Peyer's patch (tissue), 4 donors: ENCODE data around the gene NEK7. TPM values are rescaled to one million over a fixed set of nuclear protein-coding genes. Genes with fewer than 3 reads are reported as not detected.
A peak's percentile ranks its signal among the peaks of the same experiment; 100 is the strongest.

ENCODE experiments used
- DNase-seq, 3 donors: peaks; one replicate each; pipeline ENCODE4 v3.0.0-alpha.2; 2017 to 2019
- H3K27ac ChIP-seq, 4 donors: fragments of 200-600 bp; sonication (generic); one replicate each; pipeline ENCODE4 v1.5.1; 2016 to 2019
- H3K27me3 ChIP-seq, 2 donors: fragments of 200-600 bp; sonication (generic); one replicate each; pipeline ENCODE4 v1.5.1; 2019
- H3K36me3 ChIP-seq, 3 donors: fragments of 200-600 bp; sonication (generic); one replicate each; pipeline ENCODE4 v1.5.1; 2016 to 2019
- H3K4me1 ChIP-seq, 4 donors: fragments of 200-600 bp; sonication (generic); one replicate each; pipeline ENCODE4 v1.5.1; 2016 to 2019
- H3K4me3 ChIP-seq, 4 donors: fragments of 200-600 bp; sonication (generic); 1 replicate in 3 of 4; 2 replicates in 1 of 4; pipeline ENCODE4 v1.5.1; 2016 to 2019; ENCODE audit warnings: mild to moderate bottlenecking in 1 of 4
- H3K9me3 ChIP-seq, 4 donors: fragments of 200-600 bp; sonication (generic); one replicate each; pipeline ENCODE4 v1.5.1; 2016 to 2019; ENCODE audit warnings: mild to moderate bottlenecking in 1 of 4
- CTCF ChIP-seq, 6 experiments: fragments of 450-650 bp in 4 of 6; fragments of 200-600 bp in 2 of 6; sonication (generic) in 1 of 6; IDR thresholded peaks; one replicate each; pipeline ENCODE4 v1.5.1; 2017 to 2019; ENCODE audit warnings: antibody characterized with exemption in 6 of 6, mild to moderate bottlenecking in 3 of 6, moderate library complexity in 1 of 6
- POLR2A ChIP-seq, 2 donors: fragments of 450-650 bp; IDR thresholded peaks; one replicate each; pipeline ENCODE4 v1.5.1; 2017; ENCODE audit warnings: antibody characterized with exemption in 2 of 2, mild to moderate bottlenecking in 2 of 2, moderate library complexity in 2 of 2
- total RNA-seq, 4 donors: library from RNA; depleted of rRNA; stranded (reverse); fragments of >200 nt; gene quantifications; one replicate each; pipeline ENCODE4 v1.1.0, GENCODE V29; 2016

Gene NEK7
- total RNA-seq, 4 donors from 2014 or later = 62.3 to 75.1 (median 66.5) TPM

- Histone ChIP-seq H3K36me3 (no peaks in the 10 kb centered on the region), H3K27ac (peak overlapping the region in 3 of 4 donors; percentile 22 to 32 (median 23)), H3K4me1 (peaks cover 0 to 60% (median 11%) of the 10 kb centered on the region in 4 donors), H3K4me3 (no peak overlapping the region), H3K27me3 (no peaks in the 10 kb centered on the region), H3K9me3 (no peaks in the 10 kb centered on the region)
- no peak for DNase-seq
- TF ChIP-seq CTCF (IDR thresholded peaks at IDR 0.05) (no peak), POLR2A (IDR thresholded peaks at IDR 0.05) (no peak)
These were observed 10.1 kb downstream of the NEK7 start for GRCh38 chr1:198166900-198167299.

DNA sequence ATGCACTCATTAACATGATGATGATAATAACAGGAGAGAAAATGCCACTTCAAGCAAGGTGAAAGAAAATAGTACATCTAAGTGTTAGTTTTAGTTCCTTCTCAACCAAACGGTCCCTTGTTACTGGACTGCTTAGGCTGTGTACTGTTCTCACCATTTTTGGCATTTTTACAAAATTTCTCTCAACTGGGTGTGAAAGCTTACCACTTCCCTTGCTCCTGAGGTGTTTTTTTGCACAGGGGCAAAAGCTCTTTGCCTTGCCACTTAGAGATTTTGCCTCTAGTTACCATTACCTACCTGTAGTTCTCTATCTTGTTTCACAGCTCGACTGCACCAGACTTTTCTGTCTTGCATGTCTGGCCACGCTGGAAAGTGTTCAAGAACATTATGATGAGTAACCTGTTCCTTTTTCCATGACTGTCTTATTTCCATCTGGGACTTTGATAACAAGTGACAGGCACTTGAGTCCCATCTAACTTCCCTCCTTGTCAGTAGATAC lies 10.7 kb downstream of the NEK7 start:
- Histone ChIP-seq H3K9me3 (no peaks in the 10 kb centered on the region), H3K27me3 (no peaks in the 10 kb centered on the region), H3K4me1 (peaks cover 0 to 55% (median 10%) of the 10 kb centered on the region in 4 donors), H3K4me3 (no peak overlapping the region), H3K36me3 (no peaks in the 10 kb centered on the region), H3K27ac (peak overlapping the region in 2 of 4 donors; percentile 22 to 23)
- DNase-seq = no peak
- no peak for TF ChIP-seq POLR2A (IDR thresholded peaks at IDR 0.05)
- TF ChIP-seq CTCF (IDR thresholded peaks at IDR 0.05) = no peak

DNA sequence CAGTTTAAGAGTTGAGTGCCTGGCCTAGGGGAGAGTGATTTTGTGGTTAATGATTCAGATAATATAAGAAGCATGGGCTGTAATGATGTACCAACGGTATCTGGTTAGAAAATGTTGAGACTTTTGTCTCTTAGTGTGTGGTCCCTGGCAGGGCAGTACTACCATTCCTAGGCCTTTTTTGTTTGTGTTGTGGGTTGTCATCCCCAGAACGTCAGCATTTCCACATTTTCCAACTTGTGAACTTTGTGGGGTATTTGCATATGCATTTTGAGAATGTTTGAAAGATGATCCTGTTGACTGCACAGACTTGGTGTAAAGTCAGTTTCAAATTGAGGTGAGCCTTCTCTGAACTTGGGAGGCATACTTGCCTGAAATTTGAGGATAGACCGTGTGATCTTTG lies 11.4 kb downstream of the NEK7 start:
- H3K36me3 ChIP-seq = no peaks in the 10 kb centered on the region
- TF ChIP-seq CTCF (IDR thresholded peaks at IDR 0.05) (no peak), POLR2A (IDR thresholded peaks at IDR 0.05) (no peak)
- H3K27ac ChIP-seq = peak overlapping the region in 1 of 4 donors; percentile 22
- no peaks in the 10 kb centered on the region for H3K27me3 ChIP-seq
- H3K4me3 ChIP-seq = no peak overlapping the region
- peaks cover 0 to 48% (median 10%) of the 10 kb centered on the region in 4 donors for H3K4me1 ChIP-seq
- H3K9me3 ChIP-seq = no peaks in the 10 kb centered on the region
- no peak for DNase-seq

DNA sequence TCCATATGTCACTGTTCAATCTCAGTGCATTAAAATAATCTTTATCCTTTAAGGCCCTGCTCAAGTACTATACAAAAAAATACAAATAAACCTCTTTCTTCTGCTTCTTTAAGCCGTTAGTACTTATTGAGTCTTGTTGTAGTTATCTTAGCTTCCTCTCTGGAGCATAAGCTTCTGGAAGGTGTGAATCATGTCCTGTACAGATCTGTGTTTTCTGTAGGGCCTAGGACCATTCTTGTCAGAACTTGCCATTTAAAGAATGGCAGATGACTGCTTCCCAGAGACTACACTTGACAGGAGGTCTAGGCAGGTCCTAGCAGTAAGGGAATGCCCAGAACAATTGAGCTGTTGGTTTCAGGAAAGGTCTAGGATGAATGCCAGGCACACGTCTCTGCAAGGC lies 12.9 kb downstream of the NEK7 start:
- no peaks in the 10 kb centered on the region for H3K36me3 ChIP-seq
- no peaks in the 10 kb centered on the region for H3K9me3 ChIP-seq
- DNase-seq = no peak
- no peak overlapping the region for H3K4me3 ChIP-seq
- TF ChIP-seq POLR2A (IDR thresholded peaks at IDR 0.05) (no peak), CTCF (IDR thresholded peaks at IDR 0.05) (no peak)
- no peak overlapping the region for H3K27ac ChIP-seq
- H3K4me1 ChIP-seq = peaks cover 0 to 47% (median 13%) of the 10 kb centered on the region in 4 donors
- H3K27me3 ChIP-seq = no peaks in the 10 kb centered on the region

DNA sequence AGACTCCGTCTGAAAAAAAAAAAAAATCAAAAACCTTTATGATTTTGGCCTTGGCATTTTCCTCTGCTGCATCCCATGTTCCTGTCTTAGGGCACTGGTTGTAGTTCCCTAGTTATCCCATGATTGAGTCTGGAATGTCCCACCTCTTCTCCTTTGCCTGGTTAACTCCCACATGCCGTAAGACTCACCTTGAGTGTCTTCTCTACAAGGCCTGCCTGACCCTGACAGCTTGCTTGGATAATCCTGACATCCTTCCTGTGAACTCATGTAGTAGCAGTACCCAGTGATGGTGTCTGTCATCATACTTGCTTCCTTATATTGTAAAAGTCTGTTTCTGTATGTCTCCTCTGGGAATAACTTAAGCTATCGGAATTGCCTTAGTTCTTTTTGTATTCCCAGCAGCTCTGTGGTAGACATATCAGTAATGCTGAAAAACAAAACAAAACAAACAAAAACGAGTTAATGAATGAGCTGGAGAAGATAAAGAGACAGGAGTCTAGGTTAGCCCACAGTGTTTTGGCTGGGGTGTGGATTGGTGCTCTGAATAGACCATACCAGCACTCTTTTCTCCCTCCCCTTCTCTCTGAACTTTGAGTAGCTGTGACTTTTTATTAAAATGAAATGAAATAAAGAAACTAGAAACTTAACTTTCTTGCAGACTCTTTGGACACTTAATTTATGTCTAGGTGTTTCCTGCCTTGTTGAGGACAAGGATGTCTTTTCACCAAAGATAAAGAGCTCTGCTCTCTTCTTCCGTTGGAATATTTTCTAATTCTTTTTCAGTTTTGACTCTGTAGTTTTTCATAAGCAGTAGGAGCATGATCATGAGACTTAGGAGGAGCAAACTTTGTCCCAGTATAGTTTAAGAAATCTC lies 15.1 kb downstream of the NEK7 start:
- peaks cover 0 to 40% (median 12%) of the 10 kb centered on the region in 4 donors for H3K4me1 ChIP-seq
- H3K36me3 ChIP-seq = no peaks in the 10 kb centered on the region
- TF ChIP-seq POLR2A (IDR thresholded peaks at IDR 0.05) (no peak), CTCF (IDR thresholded peaks at IDR 0.05) (no peak)
- no peaks in the 10 kb centered on the region for H3K9me3 ChIP-seq
- no peak overlapping the region for H3K4me3 ChIP-seq
- H3K27me3 ChIP-seq = no peaks in the 10 kb centered on the region
- DNase-seq = no peak
- no peak overlapping the region for H3K27ac ChIP-seq
